Activated T-helper 1 cell treated with anti-CD3 and anti-CD28 coated beads, Interleukin-12 subunit alpha, Interleukin-12 subunit beta, Interleukin-2, Interleukin-4 antibody, amounts not matched to agents 30 ng/mL and 10 ng/mL and 1 ng/mL, durations not matched to agents 14 hours and 24 hours and 36 hours (primary cell): Measurements from ENCODE around the gene C16orf89. TPM values are rescaled to one million over a fixed set of nuclear protein-coding genes. Genes with fewer than 3 reads are reported as not detected.
"Not testable (repeated sequence)": the region's sequence is repeated elsewhere in the genome, so short reads cannot be mapped to it uniquely, and the experiment has no call there.

Experiments used
- DNase-seq: peaks from one replicate; pipeline ENCODE4 v3.0.0; 2021; ENCODE audit warnings: low spot score
- H3K27ac Mint-ChIP-seq: one replicate; pipeline ENCODE4 v1.8.0; 2021; ENCODE audit warnings: mild to moderate bottlenecking, mixed read lengths
- H3K27me3 Mint-ChIP-seq: one replicate; pipeline ENCODE4 v1.8.0; 2022; ENCODE audit warnings: mild to moderate bottlenecking, moderate library complexity, mixed read lengths; ENCODE audit not compliant: insufficient read depth
- H3K36me3 Mint-ChIP-seq: one replicate; pipeline ENCODE4 v1.8.0; 2021; ENCODE audit warnings: low read depth, mixed read lengths
- H3K4me1 Mint-ChIP-seq: one replicate; pipeline ENCODE4 v1.8.0; 2021; ENCODE audit warnings: low read depth, mixed read lengths
- H3K4me3 Mint-ChIP-seq: one replicate; pipeline ENCODE4 v1.8.0; 2021; ENCODE audit warnings: mild to moderate bottlenecking, moderate library complexity, mixed read lengths
- H3K9me3 Mint-ChIP-seq: one replicate; pipeline ENCODE4 v1.8.0; 2021; ENCODE audit warnings: mixed read lengths
- intact Hi-C: fragments of 100-400 bp; cut with micrococcal nuclease; formaldehyde crosslinking; loops from one replicate; pipeline ENCODE4 v1.15.1; 2024
- total RNA-seq: library from RNA; stranded (reverse); gene quantifications from 2 replicates; pipeline ENCODE4 v1.2.3, GENCODE V29; 2022

Gene C16orf89, protein sequence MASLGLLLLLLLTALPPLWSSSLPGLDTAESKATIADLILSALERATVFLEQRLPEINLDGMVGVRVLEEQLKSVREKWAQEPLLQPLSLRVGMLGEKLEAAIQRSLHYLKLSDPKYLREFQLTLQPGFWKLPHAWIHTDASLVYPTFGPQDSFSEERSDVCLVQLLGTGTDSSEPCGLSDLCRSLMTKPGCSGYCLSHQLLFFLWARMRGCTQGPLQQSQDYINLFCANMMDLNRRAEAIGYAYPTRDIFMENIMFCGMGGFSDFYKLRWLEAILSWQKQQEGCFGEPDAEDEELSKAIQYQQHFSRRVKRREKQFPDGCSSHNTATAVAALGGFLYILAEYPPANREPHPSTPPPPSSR
- total RNA-seq = not detected in 2 replicates

DNA sequence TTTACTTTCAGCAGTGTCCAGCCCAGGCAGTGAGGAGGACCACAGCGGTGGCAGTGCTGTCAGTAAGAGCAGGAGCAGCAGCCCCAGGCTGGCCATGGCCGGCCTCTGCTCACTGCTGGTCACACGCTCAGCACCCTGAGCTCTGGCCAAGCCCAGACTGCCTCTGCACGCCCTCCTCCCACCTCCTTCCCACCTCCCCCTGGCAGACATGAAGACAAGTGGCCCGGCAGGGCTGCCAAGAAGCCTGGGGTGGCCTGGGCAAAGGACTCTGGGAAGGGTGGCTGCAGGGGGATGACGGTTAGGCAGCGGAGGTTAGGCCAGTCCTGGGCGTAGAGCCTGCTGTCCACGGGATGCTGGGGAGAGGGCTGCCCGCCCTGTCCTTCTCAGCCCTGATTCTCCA lies at the start of gene C16orf89:
Gene C16orf89 (minus strand): TSS at position 144 of the 400 bp plus-strand sequence. CDS start 48 bp downstream, at position 96.
- H3K27me3 Mint-ChIP-seq = peaks cover 4% of the 10 kb centered on the region

DNA sequence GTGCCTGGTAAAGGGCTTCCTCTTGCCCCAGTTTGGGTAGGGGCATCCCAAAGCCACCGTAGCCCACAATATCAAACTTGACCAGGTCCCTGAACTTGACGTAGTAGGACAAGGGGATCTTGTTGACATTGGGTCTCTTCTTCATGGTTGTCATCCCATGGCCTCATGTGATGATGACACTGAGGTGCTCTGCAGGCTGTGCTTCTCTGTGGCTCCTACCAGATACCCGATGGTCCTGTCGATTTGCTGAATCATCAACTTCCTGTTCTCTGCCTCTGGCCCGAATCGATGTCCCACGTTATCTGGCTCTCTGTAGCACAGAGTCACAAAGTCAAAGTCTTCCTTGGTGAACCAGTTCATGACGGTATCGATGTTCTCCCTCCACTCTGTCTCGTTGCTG lies 45.2 kb upstream of the C16orf89 start:
- H3K27me3 Mint-ChIP-seq, H3K4me1 Mint-ChIP-seq, intact Hi-C loops, DNase-seq, H3K9me3 Mint-ChIP-seq, H3K36me3 Mint-ChIP-seq, H3K27ac Mint-ChIP-seq, H3K4me3 Mint-ChIP-seq: not testable (repeated sequence)

More for the DNA sequence above, at the start of gene C16orf89:
- Mint-ChIP-seq H3K9me3 (no peaks in the 10 kb centered on the region), H3K4me1 (peaks cover under 1% of the 10 kb centered on the region), H3K36me3 (no peaks in the 10 kb centered on the region), H3K27ac (no peak within 1 kb of the TSS), H3K4me3 (no peak within 1 kb of the TSS)
- intact Hi-C loops = no loop called here
- no peak for DNase-seq

DNA sequence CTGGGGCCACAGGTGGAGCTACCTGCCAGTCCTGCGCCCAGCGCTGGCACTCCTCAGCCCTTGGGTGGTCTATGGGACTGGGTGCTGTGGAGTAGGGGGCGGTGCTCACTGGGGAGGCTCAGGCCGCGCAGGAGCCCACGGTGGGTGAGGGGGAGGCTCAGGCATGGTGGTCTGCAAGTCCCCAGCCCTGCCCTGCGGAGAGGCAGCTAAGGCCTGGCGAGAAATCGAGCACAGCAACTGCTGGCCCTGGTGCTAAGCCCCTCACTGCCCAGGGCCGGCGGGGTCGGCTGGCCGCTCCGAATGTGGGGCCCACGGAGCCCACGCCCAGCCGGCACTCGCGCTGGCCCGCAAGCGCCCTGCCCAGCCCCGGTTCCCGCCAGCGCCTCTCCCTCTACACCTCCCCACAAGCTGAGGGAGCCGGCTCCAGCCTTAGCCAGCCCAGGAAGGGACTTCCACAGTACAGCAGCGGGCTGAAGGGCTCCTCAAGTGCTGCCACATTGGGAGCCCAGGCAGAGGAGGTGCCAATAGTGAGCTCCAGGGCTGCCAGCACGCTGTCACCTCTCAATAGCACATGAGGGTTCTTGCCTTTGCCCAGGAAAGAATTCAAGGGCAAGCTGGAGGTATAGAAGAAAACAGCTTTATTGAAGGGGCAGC lies 42.9 kb upstream of the C16orf89 start:
- no peak for DNase-seq
- Mint-ChIP-seq H3K36me3 (no peaks in the 10 kb centered on the region), H3K27ac (no peak overlapping the region), H3K9me3 (no peaks in the 10 kb centered on the region), H3K4me1 (no peaks in the 10 kb centered on the region), H3K4me3 (no peak overlapping the region), H3K27me3 (peaks cover 4% of the 10 kb centered on the region)
- intact Hi-C loops = no loop called here

DNA sequence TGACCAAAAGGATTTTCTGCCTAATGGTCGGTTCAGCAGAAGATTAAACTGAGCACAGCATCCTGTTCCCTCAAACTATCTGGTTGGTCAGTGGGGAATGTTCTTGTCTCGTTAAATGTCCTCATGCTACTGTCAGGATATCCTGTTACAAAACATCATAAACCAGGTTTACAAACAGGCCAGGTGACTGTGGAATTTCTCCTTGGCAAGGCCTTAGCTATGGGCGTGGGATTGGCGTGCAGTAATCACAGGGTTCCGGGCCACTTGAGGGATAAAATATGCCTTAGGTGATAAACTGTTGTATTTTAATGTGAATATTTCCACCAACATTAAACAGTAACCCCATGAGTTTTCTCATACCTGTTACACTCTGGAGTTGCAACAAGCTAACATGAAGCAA lies 39.3 kb upstream of the C16orf89 start:
- DNase-seq, H3K9me3 Mint-ChIP-seq, H3K4me1 Mint-ChIP-seq, H3K4me3 Mint-ChIP-seq, H3K36me3 Mint-ChIP-seq, intact Hi-C loops, H3K27ac Mint-ChIP-seq: not testable (repeated sequence)
- H3K27me3 Mint-ChIP-seq = peaks cover 16% of the 10 kb centered on the region

DNA sequence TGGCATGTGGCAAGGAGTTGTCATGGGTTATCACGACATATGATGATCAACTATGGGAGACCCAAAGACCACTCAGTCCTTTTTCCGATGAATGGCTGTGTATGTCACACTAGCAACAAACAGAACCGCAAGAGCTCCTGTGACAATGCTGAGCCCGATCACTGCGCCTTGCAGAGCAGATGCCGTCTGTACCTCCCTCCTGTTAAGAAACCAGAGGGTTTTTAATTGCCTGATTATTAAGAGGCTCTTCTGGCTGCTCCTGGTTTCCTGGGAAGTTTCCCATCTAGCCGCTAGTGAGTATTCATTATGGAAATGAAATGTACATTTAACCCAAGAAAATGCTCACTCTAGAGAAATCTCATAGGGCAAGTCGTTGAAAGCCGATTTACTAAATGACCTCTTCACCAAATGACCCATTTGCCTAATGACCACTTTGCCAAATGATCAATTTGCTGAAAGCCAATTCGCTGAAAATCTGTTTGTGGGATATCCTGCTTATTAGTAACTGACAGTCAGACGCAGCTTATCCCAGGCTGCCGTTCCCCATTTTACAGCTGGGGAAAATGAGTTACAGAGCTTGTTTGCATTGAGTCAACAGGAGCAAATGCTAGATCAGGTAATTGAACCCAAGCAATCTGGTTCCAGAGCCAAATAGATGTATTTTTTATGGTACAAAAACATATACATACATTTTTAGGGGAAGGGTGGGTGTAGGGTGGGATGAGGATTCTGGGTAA lies 37.7 kb upstream of the C16orf89 start:
- H3K27me3 Mint-ChIP-seq = peaks cover 20% of the 10 kb centered on the region
- intact Hi-C loops, H3K9me3 Mint-ChIP-seq, H3K4me3 Mint-ChIP-seq, H3K36me3 Mint-ChIP-seq, DNase-seq, H3K4me1 Mint-ChIP-seq, H3K27ac Mint-ChIP-seq: not testable (repeated sequence)

DNA sequence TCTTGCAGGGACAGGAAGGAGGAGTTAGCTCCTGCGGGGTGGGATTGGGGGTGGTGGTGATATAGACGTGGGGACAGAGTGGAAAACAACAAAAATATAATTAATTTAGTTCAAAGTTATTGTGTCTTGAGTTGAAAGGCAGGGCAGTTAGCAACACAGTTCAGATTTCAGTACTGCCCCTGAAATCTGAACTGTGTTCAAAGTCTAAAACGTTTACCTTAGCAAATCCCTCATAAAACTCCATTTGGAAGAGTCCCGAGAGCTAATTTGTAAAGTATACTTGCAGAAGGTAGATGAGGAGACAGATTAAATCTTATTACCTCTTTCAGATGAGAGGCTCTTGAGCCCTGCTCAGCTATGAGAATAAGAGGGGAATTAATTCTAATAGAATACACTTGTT lies 33.4 kb upstream of the C16orf89 start:
- Mint-ChIP-seq H3K27me3 (peaks cover 18% of the 10 kb centered on the region), H3K4me3 (peak overlapping the region; percentile 92), H3K4me1 (peaks cover 17% of the 10 kb centered on the region)
- not testable (repeated sequence) for H3K36me3 Mint-ChIP-seq, H3K27ac Mint-ChIP-seq, H3K9me3 Mint-ChIP-seq, DNase-seq
- intact Hi-C loops = loop anchor here (2.0 to 5.0 kb wide), 2 partner anchors 296 to 407 kb away; partner anchors contain the start of genes NUDT16L1 and ROGDI

DNA sequence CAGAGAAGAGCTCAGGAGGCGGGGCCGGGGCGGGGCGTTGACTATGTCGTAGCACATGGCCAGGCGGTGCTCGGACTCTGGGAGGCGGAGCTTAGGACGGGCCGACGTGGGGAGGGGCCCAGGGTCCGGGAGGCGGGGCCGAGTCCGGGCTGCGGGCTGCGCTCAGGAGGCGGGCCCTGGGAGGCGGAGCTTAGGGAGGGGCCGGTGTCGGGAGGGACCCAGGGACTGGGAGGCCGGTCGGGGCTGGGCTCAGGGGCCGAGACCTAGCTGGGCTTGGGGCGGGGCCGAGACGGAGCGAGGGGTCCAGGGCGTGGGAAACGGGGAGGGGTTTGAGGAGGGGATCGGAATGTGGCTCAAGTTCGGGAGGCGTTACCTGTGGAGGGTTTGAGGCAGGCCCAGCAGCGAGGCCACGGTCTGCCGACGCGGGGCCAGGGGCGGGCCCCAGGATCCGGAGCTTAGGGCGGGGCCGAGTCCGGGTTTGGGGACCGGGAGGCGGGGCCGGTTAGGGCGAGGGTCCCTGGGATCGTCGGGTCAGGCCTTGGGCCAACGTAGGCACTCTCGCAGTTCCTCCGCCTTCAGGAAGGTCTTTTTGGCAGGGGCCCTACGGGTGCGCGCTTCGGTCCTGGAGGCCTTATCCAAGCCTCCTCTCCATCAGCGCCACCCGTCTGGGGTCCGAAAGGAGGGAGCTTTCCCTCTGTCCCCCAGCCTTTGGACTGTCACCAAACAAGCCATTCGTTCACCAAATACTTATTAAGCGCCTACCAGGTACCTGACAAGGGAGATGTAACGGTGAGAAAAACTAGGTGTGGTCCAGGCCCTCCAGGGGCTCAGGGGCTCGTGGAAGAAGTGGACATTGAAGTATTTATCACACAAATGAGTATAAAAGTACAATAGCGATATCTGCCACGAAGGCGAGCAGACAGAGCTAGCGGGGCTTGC lies 32.7 kb upstream of the C16orf89 start:
- Mint-ChIP-seq H3K27ac (peak overlapping the region; percentile 89), H3K27me3 (peaks cover 18% of the 10 kb centered on the region), H3K4me3 (peak overlapping the region; percentile 92), H3K4me1 (peaks cover 17% of the 10 kb centered on the region)
- not testable (repeated sequence) for H3K36me3 Mint-ChIP-seq, H3K9me3 Mint-ChIP-seq
- DNase-seq = peak; percentile 72
- intact Hi-C loops = loop anchor here (1.0 to 5.0 kb wide), 4 partner anchors 140 to 406 kb away; partner anchors contain the start of genes NUDT16L1, ROGDI, SEC14L5 and ZNF500

DNA sequence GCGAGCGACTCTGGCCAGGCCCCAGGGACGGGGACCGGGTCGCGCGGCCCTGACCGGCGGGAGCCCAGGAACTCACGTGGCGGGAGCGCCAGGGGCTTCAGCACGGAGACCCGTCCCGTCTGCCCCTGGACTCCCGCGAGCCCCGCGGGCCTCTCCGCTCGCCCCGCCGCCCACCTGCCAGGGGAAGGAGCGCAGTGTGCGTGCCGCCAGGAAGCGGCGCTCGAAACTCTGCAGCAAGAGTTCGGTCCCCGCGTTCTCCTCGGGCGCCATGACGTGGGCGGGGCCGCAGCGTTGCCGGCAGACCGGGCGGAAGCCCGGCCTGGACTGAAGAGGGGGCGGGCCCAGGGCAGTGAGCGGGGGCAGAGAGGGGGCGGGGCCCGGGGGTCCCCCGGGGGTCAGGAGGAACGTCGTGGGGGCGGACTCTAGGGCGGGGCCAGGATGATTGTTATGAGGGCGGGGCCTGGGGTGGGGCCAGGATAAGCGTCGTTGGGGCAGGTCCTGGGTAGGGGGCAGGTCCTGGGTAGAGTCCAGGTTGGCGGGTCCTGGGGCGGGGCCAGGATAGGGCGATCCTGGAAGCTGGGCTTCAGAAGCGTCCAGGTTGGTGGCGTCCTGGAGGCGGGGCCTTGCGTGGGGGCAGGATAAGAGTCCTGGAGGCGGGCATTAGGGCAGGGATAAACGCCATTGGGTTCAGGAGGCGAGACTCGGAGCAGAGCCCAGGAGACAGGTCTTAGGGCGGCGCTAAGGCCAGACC lies 31.9 kb upstream of the C16orf89 start, which contains the start of gene EEF2KMT:
Gene EEF2KMT (minus strand): TSS at position 326 of the 751 bp plus-strand sequence. CDS start 56 bp downstream, at position 270.
- H3K4me1 Mint-ChIP-seq = peaks cover 17% of the 10 kb centered on the region
- peak within 1 kb of the TSS; percentile 92 for H3K4me3 Mint-ChIP-seq
- DNase-seq = peak; percentile 94
- peaks cover 13% of the 10 kb centered on the region for H3K27me3 Mint-ChIP-seq
- H3K36me3 Mint-ChIP-seq, H3K9me3 Mint-ChIP-seq: not testable (repeated sequence)
- peak within 1 kb of the TSS; percentile 89 for H3K27ac Mint-ChIP-seq
- intact Hi-C loops = loop anchor here (1.0 to 5.0 kb wide), 6 partner anchors 26 to 405 kb away; partner anchors contain the start of genes ALG1, NUDT16L1, ROGDI and SEC14L5

DNA sequence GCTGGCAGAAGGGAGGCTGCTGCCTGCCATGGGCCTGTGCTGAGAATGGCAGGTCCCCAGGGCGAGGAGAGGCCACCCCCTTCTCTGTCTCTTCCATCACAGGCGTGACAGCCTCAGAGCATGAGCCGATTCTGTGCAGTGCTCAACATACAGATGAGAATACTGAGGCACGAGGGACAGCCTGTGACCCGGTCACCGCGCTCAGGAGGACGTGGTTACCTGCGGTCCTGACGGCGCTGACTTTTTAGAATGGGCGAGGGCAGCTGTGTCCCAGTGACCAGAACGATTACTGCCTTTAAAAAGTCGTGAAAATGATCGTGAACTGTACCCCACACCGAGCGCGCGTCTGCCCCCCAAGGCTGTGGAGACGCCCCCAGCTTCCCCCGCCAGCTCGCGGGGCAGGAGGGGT lies 31.3 kb upstream of the C16orf89 start:
- not testable (repeated sequence) for DNase-seq, H3K36me3 Mint-ChIP-seq, H3K9me3 Mint-ChIP-seq
- peak overlapping the region; percentile 88 for H3K27ac Mint-ChIP-seq
- peaks cover 13% of the 10 kb centered on the region for H3K27me3 Mint-ChIP-seq
- intact Hi-C loops = loop anchor here (1.0 to 5.0 kb wide), 3 partner anchors 26 to 405 kb away; partner anchors contain the start of genes ALG1 and NUDT16L1
- H3K4me1 Mint-ChIP-seq = peaks cover 22% of the 10 kb centered on the region
- H3K4me3 Mint-ChIP-seq = peak overlapping the region; percentile 92

DNA sequence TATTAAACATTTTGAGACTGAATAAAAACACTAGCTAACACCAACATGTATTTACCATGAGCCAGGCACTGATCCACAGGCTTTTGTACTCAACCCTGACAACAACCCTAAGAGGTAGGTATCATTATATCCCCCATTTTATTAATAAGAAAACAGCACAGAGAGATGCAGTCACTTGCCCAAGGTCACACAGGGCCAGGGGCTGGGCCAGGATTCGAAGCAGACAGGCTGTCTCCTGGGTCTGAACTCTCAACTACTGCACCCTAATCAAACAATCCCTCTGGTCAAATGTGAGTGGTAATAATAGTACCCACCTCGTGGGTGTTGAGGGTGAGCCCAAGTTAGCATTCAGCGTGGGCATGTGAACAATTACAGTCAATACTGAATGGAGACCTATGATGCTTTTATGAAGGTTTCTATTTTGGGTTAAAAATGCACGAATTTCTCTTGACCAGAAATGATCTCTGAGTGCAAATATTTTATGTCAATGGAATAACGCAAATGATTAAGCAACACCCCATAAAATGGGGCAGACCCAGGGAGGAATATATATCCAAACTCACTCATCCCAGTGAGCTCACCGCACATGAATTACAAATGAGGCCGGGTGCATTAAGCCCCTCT lies 30.8 kb upstream of the C16orf89 start:
- DNase-seq, H3K36me3 Mint-ChIP-seq, H3K9me3 Mint-ChIP-seq: not testable (repeated sequence)
- intact Hi-C loops = loop anchor here (1.0 to 5.0 kb wide), 3 partner anchors 25 to 404 kb away; partner anchors contain the start of genes ALG1 and NUDT16L1
- Mint-ChIP-seq H3K27me3 (peaks cover 13% of the 10 kb centered on the region), H3K4me1 (peaks cover 24% of the 10 kb centered on the region), H3K4me3 (peak overlapping the region; percentile 92), H3K27ac (peak overlapping the region; percentile 88)
